IgD-negative memory B cell (primary cell): ENCODE results near the gene PLCG1. TPM values are rescaled to one million over a fixed set of nuclear protein-coding genes. Genes with fewer than 3 reads are reported as not detected.
A peak's percentile ranks its signal among the peaks of the same experiment; 100 is the strongest.
"Not testable (repeated sequence)": the region's sequence is repeated elsewhere in the genome, so short reads cannot be mapped to it uniquely, and the experiment has no call there.

ENCODE experiments used
- H3K27ac Mint-ChIP-seq, 3 donors: one replicate each; pipeline ENCODE4 v1.8.0; 2020 to 2022; ENCODE audit warnings: mild to moderate bottlenecking in 3 of 3, mixed read lengths in 3 of 3, moderate library complexity in 1 of 3
- H3K27me3 Mint-ChIP-seq: one replicate; pipeline ENCODE4 v1.8.0; 2021; ENCODE audit warnings: mixed read lengths
- H3K36me3 Mint-ChIP-seq: one replicate; pipeline ENCODE4 v1.8.0; 2020; ENCODE audit warnings: mild to moderate bottlenecking, mixed read lengths
- H3K4me1 Mint-ChIP-seq, 3 donors: one replicate each; pipeline ENCODE4 v1.8.0; 2020 to 2022; ENCODE audit warnings: mixed read lengths in 3 of 3, mild to moderate bottlenecking in 1 of 3
- H3K4me3 Mint-ChIP-seq, 4 donors: one replicate each; pipeline ENCODE4 v1.8.0; 2020 to 2022; ENCODE audit warnings: mild to moderate bottlenecking in 4 of 4, mixed read lengths in 4 of 4, moderate library complexity in 3 of 4
- H3K9me3 Mint-ChIP-seq, 3 donors: one replicate each; pipeline ENCODE4 v1.8.0; 2020 to 2021; ENCODE audit warnings: mixed read lengths in 3 of 3, mild to moderate bottlenecking in 1 of 3
- polyA plus RNA-seq: library from polyadenylated mRNA; unstranded; fragments of 300-500 nt; fragmentation: Illumina TruSeq; gene quantifications from one replicate; pipeline ENCODE4 v1.2.3, GENCODE V29; 2021

The PLCG1 gene
- polyA plus RNA-seq, 1 donor from 2014 or later, result 12.8 TPM

DNA sequence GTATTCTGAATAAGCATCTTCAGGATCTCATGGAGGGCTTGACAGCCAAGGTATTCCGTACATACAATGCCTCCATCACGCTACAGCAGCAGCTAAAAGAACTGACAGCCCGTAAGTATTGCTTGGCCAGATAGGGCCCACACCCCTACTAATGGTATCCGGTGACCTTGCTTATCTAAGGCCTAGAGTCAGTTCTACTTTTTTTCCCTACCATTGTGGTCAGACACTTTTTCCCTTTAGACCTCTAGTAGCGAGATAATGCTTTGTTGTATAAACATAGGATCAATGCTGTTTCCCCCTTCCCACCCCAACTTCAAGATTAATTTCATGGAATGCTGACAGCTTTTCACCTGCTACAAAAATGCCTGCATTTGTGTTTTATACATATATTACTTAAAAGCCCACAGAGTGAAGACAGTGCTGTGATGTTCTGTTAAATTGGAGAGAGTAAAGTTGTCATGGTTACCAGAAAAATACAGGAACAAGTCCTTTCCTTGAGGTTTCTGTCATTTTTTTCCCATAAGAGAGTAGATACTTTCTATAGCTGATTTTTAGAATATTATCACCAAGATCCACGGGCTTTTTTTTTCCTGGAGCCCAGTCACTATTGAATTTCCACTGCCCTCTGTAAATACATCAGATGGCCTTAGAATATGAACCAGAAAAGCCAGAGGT lies 20.9 kb upstream of the PLCG1 start:
- Mint-ChIP-seq H3K4me1 (peaks cover 3 to 4% (median 3%) of the 10 kb centered on the region in 3 donors), H3K9me3 (no peaks in the 10 kb centered on the region), H3K36me3 (peaks cover 2% of the 10 kb centered on the region), H3K4me3 (no peak overlapping the region), H3K27ac (no peak overlapping the region), H3K27me3 (no peaks in the 10 kb centered on the region)

DNA sequence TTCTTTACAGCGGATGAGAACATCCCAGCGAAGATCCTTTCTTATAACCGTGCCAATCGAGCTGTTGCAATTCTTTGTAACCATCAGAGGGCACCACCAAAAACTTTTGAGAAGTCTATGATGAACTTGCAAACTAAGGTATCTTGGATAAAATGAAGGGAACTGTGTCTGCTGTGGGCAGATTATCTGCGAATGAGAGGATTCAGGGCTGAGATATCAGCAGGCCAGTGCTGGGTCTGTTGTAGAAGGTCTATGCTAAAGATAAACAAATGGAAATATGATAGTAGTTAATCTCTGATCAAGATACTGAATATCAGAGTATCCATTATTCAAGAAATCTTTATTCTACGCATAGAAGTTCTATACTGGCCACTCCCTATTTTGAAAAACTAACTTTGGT lies 19.2 kb upstream of the PLCG1 start:
- H3K4me1 Mint-ChIP-seq, H3K27me3 Mint-ChIP-seq, H3K4me3 Mint-ChIP-seq, H3K9me3 Mint-ChIP-seq, H3K36me3 Mint-ChIP-seq, H3K27ac Mint-ChIP-seq: not testable (repeated sequence)

DNA sequence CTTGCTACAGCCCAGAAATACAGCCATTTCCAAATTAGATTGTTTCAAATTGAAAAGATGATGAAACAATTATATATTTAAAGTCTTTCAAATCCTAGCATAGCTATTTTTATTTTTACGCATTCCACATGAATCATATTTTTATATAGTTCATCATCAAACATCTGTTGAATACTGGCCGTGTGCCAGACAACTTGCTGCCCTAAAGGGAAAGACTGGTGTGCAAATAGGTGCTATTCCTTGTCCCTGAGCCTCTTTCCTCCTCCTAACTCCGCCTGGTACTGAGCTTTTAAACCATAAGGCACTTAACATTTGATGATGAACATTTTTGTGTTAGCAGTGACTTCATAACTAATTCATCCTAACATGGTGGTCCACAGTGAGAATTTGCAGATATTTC lies 18.7 kb upstream of the PLCG1 start:
- H3K27me3 Mint-ChIP-seq, result no peaks in the 10 kb centered on the region
- H3K36me3 Mint-ChIP-seq, result peaks cover 7% of the 10 kb centered on the region
- H3K4me3 Mint-ChIP-seq, result no peak overlapping the region
- no peaks in the 10 kb centered on the region for H3K4me1 Mint-ChIP-seq
- no peaks in the 10 kb centered on the region for H3K9me3 Mint-ChIP-seq
- H3K27ac Mint-ChIP-seq, result no peak overlapping the region

DNA sequence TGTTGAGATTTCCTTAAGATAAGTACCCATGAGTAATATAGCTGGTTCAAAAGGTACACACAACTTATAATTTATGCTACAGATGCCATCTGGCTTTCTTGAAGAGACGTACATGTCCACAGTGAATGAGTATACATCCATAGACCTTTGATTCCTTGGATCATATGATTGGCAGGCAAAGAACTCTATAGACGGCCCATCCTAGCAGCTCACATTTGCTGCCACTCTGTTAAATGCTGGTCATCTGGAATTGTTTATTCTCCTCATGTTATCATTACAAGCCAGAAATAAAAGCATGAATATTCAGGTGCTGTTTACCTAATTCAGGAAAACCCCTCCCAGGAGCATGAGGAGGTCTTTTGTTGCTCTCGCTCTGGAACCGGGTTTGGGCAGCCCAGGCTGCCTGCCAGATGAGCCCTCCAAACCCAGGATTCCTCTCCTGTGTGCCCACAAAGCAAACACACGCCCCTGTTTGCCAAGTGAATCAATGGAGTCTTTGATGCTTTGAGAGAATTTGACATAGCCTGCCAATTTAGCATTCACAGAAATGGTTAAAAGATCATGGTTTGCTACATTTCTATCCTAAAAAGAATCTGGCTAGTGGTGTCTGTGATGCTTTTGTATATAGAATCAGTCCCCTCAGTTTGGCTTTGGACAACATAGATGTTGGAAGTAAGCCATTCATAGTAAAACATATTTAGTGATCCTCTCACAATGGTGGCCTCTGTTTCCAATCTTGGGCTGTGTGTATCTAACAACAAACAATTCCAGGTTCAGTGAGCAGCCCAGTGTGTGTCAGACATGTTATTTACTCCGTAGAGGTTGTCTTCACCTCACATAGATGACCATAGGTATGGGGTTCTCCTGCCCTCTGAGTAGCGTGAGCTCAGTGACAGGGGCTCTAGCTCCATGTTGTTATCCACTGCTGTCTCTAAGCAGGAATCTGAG lies 17.5 kb upstream of the PLCG1 start:
- Mint-ChIP-seq H3K4me3 (no peak overlapping the region), H3K9me3 (no peaks in the 10 kb centered on the region), H3K36me3 (peaks cover 7% of the 10 kb centered on the region), H3K4me1 (no peaks in the 10 kb centered on the region), H3K27me3 (no peaks in the 10 kb centered on the region), H3K27ac (peak overlapping the region in 1 of 3 donors; percentile 14)

DNA sequence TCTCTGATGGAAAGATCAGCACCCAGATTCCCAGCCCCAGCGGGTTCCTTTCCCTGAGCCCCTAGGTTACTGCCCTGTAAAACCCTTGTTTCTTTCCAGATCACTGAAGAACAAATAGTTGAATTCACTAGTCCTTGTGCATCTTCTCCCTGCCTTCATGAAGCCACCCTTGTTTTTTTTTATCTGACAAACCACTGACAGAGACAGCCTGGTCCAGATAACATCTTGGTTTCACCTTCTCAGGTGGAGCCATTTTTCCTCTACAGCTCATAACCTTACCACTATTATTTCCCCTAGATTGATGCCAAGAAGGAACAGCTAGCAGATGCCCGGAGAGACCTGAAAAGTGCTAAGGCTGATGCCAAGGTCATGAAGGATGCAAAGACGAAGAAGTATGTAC lies 15.9 kb upstream of the PLCG1 start:
- no peaks in the 10 kb centered on the region for H3K27me3 Mint-ChIP-seq
- no peak overlapping the region for H3K4me3 Mint-ChIP-seq
- H3K36me3 Mint-ChIP-seq, result peaks cover 7% of the 10 kb centered on the region
- no peaks in the 10 kb centered on the region for H3K9me3 Mint-ChIP-seq
- peak overlapping the region in 1 of 3 donors; percentile 48 for H3K27ac Mint-ChIP-seq
- no peaks in the 10 kb centered on the region for H3K4me1 Mint-ChIP-seq

DNA sequence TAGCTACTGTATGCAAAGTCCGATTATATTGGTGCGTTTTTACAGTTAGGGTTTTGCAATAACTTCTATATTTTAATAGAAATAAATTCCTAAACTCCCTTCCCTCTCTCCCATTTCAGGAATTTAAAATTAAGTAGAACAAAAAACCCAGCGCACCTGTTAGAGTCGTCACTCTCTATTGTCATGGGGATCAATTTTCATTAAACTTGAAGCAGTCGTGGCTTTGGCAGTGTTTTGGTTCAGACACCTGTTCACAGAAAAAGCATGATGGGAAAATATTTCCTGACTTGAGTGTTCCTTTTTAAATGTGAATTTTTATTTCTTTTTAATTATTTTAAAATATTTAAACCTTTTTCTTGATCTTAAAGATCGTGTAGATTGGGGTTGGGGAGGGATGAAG lies 13.7 kb upstream of the PLCG1 start:
- no peak overlapping the region for H3K27ac Mint-ChIP-seq
- no peaks in the 10 kb centered on the region for H3K4me1 Mint-ChIP-seq
- no peaks in the 10 kb centered on the region for H3K9me3 Mint-ChIP-seq
- peaks cover 8% of the 10 kb centered on the region for H3K36me3 Mint-ChIP-seq
- H3K27me3 Mint-ChIP-seq, result no peaks in the 10 kb centered on the region
- H3K4me3 Mint-ChIP-seq, result no peak overlapping the region

DNA sequence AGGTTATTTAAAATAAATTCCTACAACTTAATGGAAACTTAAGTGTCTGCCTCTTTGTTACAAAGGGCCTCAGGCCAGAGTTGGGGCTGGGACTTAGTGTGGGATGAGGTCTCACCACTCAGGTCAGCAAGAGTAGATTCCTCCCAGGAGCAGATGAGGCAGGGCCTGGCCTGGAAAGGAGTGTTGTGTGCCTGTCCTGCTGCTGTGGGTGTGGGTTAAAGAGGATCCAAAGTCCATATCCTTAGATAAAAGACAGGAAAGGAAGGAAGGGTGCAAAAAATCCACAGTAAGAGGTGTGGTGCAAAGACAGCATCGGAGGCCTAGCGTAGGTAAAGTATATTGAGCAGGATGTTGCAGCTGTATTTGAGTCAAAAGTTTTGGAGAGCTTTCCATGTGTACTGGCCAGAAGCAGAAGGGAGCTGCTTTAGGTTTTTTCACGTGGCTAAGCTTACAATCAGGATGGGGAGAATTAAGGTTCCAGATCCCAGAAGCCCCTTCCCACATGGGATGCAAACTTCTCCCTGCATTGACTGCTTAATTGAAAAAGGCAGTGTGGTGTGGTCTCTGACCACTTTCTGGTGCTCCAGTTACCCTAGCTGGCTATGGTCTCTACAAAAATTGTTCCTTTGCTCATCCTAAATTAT lies 12.8 kb upstream of the PLCG1 start:
- Mint-ChIP-seq H3K4me1 (no peaks in the 10 kb centered on the region), H3K27me3 (no peaks in the 10 kb centered on the region), H3K9me3 (no peaks in the 10 kb centered on the region), H3K36me3 (peaks cover 8% of the 10 kb centered on the region), H3K4me3 (no peak overlapping the region), H3K27ac (no peak overlapping the region)

DNA sequence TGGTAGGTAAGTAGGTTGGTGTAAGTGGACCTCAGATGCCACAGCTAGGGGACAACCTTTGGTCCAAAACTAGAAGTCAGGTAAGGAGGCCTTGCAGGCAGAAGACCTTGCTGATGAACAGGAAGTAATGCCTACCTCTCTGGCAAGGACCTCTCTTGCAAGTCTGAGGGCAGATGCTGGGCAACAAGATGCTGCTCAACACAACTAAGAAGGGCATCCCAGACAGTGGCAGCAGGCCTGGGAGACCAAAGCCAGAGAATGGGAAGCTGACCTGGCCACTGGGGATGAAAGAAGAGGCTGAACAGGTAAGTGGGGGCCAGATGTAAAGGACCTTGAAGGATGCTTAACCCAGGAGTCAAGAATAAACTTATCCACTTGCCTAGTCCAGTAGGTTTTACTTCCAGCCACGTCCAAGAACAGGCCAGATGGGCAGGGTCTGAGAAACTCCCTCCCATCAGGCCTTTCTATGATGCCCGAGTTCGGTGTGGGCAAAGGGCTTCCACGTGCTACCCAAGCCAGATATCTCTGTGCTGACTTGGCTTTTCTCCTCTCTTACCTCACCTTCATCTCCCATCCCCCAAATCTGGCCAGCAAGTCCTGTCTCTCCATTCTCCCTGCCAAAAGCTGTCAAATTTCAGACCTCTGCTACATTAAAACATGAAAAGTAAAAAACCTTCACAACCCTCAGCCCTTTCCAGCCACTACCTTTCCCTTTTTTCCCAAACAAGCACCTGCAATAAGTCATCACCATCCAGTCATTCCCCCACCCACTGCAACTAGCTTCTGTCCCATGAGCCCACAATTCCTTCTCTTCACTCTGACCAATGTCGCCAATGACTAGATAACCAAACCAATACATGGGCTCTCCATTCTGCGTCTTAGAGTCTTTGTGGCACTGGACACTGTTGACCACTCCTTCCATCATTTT lies 11.5 kb upstream of the PLCG1 start:
- no peak overlapping the region for H3K4me3 Mint-ChIP-seq
- no peaks in the 10 kb centered on the region for H3K27me3 Mint-ChIP-seq
- H3K9me3 Mint-ChIP-seq, result no peaks in the 10 kb centered on the region
- H3K27ac Mint-ChIP-seq, result no peak overlapping the region
- H3K36me3 Mint-ChIP-seq, result peaks cover 8% of the 10 kb centered on the region
- no peaks in the 10 kb centered on the region for H3K4me1 Mint-ChIP-seq

DNA sequence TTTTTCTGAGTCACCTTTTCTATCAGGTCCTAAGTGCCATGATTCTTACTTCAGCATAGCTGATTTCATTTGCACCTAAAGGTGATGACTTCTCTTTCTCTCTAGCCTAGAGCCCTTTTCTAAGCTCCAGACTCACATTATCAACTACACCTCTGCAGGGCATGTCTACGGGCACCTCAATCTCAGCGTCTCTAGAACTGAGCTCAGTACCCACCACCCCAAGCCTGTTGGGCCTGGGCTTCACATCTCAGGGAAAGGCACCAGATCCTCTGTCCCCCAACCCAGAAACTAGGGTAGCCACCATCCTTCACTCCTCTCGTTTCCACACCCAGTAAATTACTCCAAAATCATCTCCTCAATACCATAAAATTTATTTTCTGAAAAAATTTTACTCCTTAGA lies 10.6 kb upstream of the PLCG1 start:
- no peaks in the 10 kb centered on the region for H3K4me1 Mint-ChIP-seq
- H3K4me3 Mint-ChIP-seq, result no peak overlapping the region
- peak overlapping the region in 1 of 3 donors; percentile 20 for H3K27ac Mint-ChIP-seq
- H3K27me3 Mint-ChIP-seq, result no peaks in the 10 kb centered on the region
- peaks cover 4% of the 10 kb centered on the region for H3K36me3 Mint-ChIP-seq
- no peaks in the 10 kb centered on the region for H3K9me3 Mint-ChIP-seq

DNA sequence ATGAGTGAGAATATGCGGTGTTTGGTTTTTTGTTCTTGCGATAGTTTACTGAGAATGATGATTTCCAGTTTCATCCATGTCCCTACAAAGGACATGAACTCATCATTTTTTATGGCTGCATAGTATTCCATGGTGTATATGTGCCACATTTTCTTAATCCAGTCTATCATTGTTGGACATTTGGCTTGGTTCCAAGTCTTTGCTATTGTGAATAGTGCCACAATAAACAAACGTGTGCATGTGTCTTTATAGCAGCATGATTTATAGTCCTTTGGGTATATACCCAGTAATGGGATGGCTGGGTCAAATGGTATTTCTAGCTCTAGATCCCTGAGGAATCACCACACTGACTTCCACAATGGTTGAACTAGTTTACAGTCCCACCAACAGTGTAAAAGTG lies 9.0 kb upstream of the PLCG1 start:
- not testable (repeated sequence) for H3K27ac Mint-ChIP-seq

DNA sequence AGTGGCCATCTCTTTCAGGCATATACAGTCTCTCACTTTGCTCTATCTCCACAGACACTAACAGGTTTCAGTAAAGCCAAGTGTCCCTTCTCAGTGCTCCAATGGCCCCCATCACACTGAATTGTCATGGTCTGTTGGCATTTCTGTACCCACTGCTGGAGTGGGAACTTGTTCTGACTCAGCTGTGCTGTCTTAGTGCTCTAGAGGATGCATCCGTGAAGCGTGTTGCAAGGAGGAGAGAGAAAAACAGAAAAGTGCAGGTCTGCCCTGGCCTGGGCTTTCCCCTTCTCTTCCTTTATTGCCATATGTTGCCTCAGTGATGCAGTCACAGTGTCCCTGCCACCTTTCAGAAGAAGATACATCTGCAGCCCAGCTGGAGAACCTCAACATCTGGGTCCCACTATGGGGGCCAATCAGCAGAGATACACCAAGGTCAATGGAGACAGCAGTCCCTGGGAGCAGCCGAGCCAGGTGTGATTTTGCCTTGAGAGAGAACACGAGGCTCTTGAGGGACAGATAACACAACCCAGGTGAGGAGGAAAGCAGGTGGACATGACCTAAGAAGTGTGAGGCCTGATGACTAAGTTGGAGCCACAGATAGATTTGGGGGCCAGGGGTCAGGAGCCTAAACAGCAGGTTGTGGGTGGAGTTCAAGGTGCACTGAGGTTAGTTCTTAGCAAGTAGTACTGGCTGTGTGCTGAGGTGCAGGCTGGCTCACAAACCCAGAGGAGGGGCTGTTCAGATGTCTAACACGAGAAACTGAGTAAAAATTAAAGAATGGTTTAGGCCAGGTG lies 5.6 kb upstream of the PLCG1 start:
- H3K27me3 Mint-ChIP-seq, result no peaks in the 10 kb centered on the region
- peak overlapping the region in 1 of 3 donors; percentile 47 for H3K27ac Mint-ChIP-seq
- H3K4me1 Mint-ChIP-seq, result peaks cover 16 to 22% (median 22%) of the 10 kb centered on the region in 3 donors
- H3K36me3 Mint-ChIP-seq, result peaks cover 1% of the 10 kb centered on the region
- no peak overlapping the region for H3K4me3 Mint-ChIP-seq
- H3K9me3 Mint-ChIP-seq, result no peaks in the 10 kb centered on the region

More for the DNA sequence above, 9.0 kb upstream of the PLCG1 start:
- not testable (repeated sequence) for H3K27me3 Mint-ChIP-seq, H3K4me1 Mint-ChIP-seq, H3K9me3 Mint-ChIP-seq, H3K4me3 Mint-ChIP-seq, H3K36me3 Mint-ChIP-seq

DNA sequence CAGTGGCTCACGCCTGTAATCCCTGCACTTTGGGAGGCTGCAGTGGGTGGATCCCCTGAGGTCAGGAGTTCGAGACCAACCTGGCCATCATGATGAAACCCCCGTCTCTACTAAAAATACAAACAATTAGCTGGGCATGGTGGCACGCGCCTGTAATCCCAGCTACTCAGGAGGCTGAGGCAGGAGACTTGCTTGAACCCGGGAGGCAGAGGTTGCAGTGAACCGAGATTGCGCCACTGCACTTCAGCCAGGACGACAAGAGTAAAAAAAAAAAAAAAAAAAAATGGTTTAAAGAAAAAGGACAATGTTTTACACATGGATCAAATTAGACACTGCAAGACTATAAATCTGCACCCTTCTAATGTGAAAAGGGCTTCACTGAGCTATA lies 5.0 kb upstream of the PLCG1 start:
- H3K4me1 Mint-ChIP-seq, result peaks cover 16 to 22% (median 22%) of the 10 kb centered on the region in 3 donors
- H3K27me3 Mint-ChIP-seq, H3K27ac Mint-ChIP-seq, H3K9me3 Mint-ChIP-seq, H3K36me3 Mint-ChIP-seq: not testable (repeated sequence)
- H3K4me3 Mint-ChIP-seq, result peak overlapping the region in 1 of 4 donors; percentile 25

DNA sequence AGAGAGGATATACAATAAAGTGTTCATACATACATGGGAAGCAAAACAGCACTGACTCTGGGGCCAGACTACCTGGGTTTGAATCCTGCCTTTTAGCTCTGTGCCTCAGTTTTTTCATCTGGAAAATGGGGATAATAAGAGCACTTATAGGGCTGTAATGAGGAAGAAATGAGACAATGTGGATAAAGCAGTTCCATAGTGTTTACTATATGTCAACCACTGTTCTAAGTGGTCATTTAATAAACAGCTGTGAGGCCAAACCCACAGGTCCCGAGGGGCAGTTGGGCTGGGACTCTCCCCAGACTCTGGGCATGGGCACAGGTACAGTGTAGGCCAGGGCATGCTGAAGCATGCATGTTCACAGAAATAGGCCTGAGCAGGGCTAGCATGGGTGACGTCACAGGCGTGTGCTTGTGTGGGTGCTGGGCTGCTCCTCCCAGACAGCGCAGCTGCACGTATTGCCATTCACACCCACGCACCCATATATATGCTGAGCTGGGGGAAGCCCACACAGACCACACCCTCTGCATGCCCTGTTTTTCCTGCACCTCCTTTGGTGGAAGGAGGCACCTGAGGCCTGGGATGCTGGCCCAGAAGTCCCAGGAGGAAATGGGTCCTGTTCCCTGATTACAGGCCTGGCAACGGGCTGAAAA lies 3.5 kb upstream of the PLCG1 start:
- Mint-ChIP-seq H3K4me3 (peak overlapping the region in 1 of 4 donors; percentile 25), H3K9me3 (no peaks in the 10 kb centered on the region), H3K27me3 (no peaks in the 10 kb centered on the region), H3K4me1 (peaks cover 22 to 29% (median 29%) of the 10 kb centered on the region in 3 donors), H3K27ac (peak overlapping the region; percentile 35 to 73 (median 39)), H3K36me3 (no peaks in the 10 kb centered on the region)
